ENCODE data around the gene ANKS1B. TPM values are rescaled to one million over a fixed set of nuclear protein-coding genes. Genes with fewer than 3 reads are reported as not detected.

The ANKS1B gene
- total RNA-seq, 2 experiments from 2014 or later, result not detected

DNA sequence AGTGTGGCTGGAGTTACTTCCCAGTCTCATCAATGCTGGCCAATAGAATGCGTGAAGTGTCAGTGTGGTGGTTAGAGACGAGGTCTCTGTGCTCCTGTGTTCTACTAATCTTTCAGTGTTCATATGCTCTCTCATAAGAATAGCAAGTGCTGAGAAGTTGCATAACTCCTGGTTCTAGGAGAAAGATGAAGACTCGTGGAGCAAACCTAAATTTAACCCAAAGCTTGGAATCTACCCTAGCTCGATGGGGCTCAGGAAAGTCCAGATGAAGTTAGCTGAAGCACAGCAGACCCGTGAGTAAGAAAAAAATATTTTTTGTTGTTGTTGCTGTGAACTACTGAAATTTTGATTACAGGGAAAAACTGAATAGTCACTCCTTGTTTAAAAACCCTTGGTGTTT, 927.1 kb downstream of the ANKS1B start:
- H3K9me3 Mint-ChIP-seq, result no peaks in the 10 kb centered on the region
- H3K27me3 Mint-ChIP-seq (ENCODE audit: low read depth), result no peaks in the 10 kb centered on the region
- no peak for DNase-seq
- no peak overlapping the region for H3K4me3 Mint-ChIP-seq
- H3K36me3 Mint-ChIP-seq (ENCODE audit: low read depth), result no peaks in the 10 kb centered on the region
- intact Hi-C loops (cut with micrococcal nuclease), result no loop called here
- no peak overlapping the region for H3K27ac Mint-ChIP-seq
- CTCF ChIA-PET, result no interaction called here
- no peaks in the 10 kb centered on the region for H3K4me1 Mint-ChIP-seq (ENCODE audit: low read depth)

DNA sequence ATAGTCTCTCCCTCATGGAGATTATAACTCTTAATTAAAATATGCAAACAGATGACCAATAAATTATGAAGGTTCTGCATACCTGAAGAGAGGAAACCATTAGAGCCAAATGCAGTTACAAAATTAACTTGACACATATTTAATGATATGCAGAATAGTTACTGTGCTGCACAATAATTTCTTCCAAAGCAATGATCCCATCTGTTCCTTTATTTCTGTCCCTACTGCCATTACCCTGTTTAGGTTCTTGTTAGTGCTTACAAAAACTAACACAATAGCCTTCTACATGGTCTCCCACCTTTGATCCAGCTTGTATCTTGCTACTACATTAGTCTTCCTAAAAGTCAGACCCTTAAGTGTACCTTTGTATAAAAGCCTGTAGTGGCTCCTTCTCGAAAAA, 928.5 kb downstream of the ANKS1B start:
- Mint-ChIP-seq H3K4me3 (no peak overlapping the region), H3K36me3 (ENCODE audit: low read depth) (no peaks in the 10 kb centered on the region), H3K27ac (no peak overlapping the region), H3K4me1 (ENCODE audit: low read depth) (no peaks in the 10 kb centered on the region), H3K27me3 (ENCODE audit: low read depth) (no peaks in the 10 kb centered on the region), H3K9me3 (no peaks in the 10 kb centered on the region)
- no peak for DNase-seq
- intact Hi-C loops (cut with micrococcal nuclease), result no loop called here
- CTCF ChIA-PET, result no interaction called here

DNA sequence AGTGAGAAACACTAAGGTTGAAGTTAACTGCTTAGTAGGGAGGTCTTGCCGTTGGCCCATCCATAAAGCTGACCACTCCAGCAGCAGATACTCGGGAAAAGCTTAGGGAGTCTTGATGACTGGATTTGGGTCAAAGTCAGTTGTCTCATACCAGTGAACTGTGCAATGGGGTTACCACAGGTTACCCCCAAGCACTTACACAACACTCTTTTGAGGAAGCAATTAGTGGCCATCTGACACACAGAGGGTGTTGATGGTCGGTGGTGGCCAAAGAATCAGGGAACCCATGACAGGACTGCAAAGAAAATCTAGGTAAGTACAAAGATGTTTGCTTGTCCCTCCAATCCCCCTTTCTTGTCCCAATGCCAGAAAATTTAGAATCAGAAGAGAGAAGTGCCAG, 929.4 kb downstream of the ANKS1B start:
- Mint-ChIP-seq H3K27ac (no peak overlapping the region), H3K27me3 (ENCODE audit: low read depth) (no peaks in the 10 kb centered on the region), H3K4me3 (no peak overlapping the region), H3K4me1 (ENCODE audit: low read depth) (no peaks in the 10 kb centered on the region), H3K36me3 (ENCODE audit: low read depth) (no peaks in the 10 kb centered on the region), H3K9me3 (no peaks in the 10 kb centered on the region)
- intact Hi-C loops (cut with micrococcal nuclease), result no loop called here
- no peak for DNase-seq
- CTCF ChIA-PET, result no interaction called here

DNA sequence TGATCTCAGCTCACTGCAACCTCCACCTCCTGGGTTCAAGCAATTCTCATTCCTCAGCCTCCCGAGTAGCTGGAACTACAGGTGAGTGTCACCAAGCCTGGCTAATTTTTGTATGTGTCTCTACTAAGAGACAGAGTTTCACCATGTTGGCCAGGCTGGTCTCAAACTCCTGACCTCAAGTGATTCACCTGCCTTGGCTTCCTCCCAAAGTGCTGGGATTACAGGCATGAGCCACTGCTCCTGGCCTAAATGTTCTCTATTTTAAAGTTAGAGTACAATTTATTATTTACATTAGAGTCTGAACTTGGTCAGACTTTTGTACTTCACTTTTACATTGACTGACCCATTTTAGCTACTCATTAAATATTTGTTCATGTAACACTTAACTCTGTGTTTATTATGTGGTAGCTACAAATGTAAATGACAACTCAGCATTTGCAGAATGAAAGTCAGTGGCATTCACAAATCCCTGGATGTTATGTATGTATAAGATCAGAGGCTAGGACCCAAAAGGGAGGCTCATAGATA, 930.1 kb downstream of the ANKS1B start:
- no peak overlapping the region for H3K4me3 Mint-ChIP-seq
- CTCF ChIA-PET, result interaction anchor here (1.9 kb wide), 1 partner anchor 11 kb away, joined by 7 read pairs; no protein-coding TSS in a partner anchor
- no peak for DNase-seq

DNA sequence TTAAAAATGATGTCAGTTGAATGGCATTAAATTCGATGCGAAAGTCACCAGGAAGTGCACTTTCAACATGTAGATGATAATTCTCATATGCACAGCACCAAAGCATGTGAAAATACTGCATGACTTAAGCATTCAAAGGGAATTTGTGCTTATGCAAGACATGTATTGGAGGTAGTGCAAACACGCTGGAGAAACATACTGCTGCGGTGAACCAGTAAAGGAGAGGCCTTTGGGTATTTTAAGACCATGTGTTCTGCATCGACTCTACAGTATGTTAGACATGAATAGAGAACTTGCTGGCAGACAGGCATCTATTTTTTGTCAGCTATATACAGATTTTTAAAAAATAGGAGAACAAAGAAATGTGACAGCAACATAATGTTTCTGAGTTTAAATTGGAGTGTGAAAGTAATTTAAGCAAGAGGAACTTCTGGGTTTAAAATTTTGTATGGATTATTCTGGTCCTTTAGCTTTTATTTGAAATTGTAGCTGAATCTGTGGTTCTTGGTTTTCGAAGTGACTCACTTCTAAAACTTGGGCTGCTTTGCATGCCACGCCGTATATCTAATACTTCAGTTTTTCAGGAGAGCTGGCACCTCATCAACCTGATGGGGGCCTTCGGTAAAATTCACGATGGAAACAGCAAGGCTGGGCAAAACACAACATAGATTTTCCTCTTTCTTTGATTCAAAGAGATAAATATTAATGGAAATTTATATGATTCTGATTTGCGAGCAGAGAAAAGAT, 930.9 kb downstream of the ANKS1B start:
- Mint-ChIP-seq H3K4me1 (ENCODE audit: low read depth) (no peaks in the 10 kb centered on the region), H3K27me3 (ENCODE audit: low read depth) (no peaks in the 10 kb centered on the region), H3K36me3 (ENCODE audit: low read depth) (no peaks in the 10 kb centered on the region), H3K4me3 (no peak overlapping the region), H3K9me3 (no peaks in the 10 kb centered on the region), H3K27ac (no peak overlapping the region)
- no peak for DNase-seq
- CTCF ChIA-PET, result interaction anchor here (1.9 kb wide), 1 partner anchor 10 kb away, joined by 7 read pairs; no protein-coding TSS in a partner anchor
- intact Hi-C loops (cut with micrococcal nuclease), result no loop called here

More for the DNA sequence above, 930.1 kb downstream of the ANKS1B start:
- intact Hi-C loops (cut with micrococcal nuclease), result no loop called here
- no peak overlapping the region for H3K27ac Mint-ChIP-seq
- no peaks in the 10 kb centered on the region for H3K36me3 Mint-ChIP-seq (ENCODE audit: low read depth)
- H3K27me3 Mint-ChIP-seq (ENCODE audit: low read depth), result no peaks in the 10 kb centered on the region
- no peaks in the 10 kb centered on the region for H3K9me3 Mint-ChIP-seq
- H3K4me1 Mint-ChIP-seq (ENCODE audit: low read depth), result no peaks in the 10 kb centered on the region

DNA sequence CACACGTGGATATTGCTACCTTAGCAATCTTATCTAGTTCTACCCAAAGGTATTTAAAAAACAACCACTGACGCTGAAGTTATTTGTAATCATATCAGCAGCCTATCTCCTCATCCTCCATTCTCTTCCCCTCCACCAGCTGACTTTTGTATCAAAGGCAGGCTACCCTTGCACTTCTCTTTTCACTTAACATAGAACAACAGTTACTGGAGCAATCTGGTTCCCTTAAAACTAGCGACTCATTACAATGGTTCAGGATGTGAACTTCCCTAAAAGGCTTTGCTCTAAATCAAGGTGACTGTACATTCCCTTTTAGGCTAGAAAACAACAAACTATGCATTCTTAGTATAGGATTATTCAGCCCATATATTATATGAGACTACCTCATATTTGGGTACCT, 935.0 kb downstream of the ANKS1B start:
- peaks cover 6% of the 10 kb centered on the region for H3K9me3 Mint-ChIP-seq
- DNase-seq, result no peak
- H3K4me3 Mint-ChIP-seq, result no peak overlapping the region
- H3K36me3 Mint-ChIP-seq (ENCODE audit: low read depth), result no peaks in the 10 kb centered on the region
- no peaks in the 10 kb centered on the region for H3K27me3 Mint-ChIP-seq (ENCODE audit: low read depth)
- CTCF ChIA-PET, result no interaction called here
- intact Hi-C loops (cut with micrococcal nuclease), result loop anchor here (10.0 kb wide), 1 partner anchor 1695 kb away; no protein-coding TSS in a partner anchor
- no peaks in the 10 kb centered on the region for H3K4me1 Mint-ChIP-seq (ENCODE audit: low read depth)
- H3K27ac Mint-ChIP-seq, result no peak overlapping the region

DNA sequence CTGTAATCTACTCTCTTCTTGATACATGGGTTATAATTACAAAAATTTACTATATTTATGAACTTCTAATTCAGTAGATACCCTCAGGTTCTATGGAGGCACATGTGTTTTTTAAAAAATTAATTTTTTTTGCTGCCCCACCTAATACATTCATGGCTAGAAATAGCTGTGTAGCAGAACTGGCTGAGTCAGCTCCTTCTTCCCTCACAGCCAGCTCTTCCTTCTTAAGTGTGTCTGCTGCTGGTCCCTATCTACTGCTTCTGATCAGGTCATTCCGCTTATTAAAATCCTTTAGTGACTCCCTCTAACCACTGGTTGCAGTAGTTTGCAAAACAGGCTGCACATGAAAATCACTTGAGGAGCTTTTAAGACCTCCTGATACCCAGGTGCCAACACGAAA, 939.6 kb downstream of the ANKS1B start:
- Mint-ChIP-seq H3K9me3 (peaks cover 6% of the 10 kb centered on the region), H3K4me1 (ENCODE audit: low read depth) (no peaks in the 10 kb centered on the region), H3K27ac (no peak overlapping the region), H3K36me3 (ENCODE audit: low read depth) (no peaks in the 10 kb centered on the region), H3K4me3 (no peak overlapping the region), H3K27me3 (ENCODE audit: low read depth) (peaks cover 7% of the 10 kb centered on the region)
- intact Hi-C loops (cut with micrococcal nuclease), result loop anchor here (10.0 kb wide), 1 partner anchor 1700 kb away; no protein-coding TSS in a partner anchor
- CTCF ChIA-PET, result interaction anchor here (1.6 kb wide), 1 partner anchor 575 kb away, joined by 8 read pairs; no protein-coding TSS in a partner anchor
- no peak for DNase-seq

DNA sequence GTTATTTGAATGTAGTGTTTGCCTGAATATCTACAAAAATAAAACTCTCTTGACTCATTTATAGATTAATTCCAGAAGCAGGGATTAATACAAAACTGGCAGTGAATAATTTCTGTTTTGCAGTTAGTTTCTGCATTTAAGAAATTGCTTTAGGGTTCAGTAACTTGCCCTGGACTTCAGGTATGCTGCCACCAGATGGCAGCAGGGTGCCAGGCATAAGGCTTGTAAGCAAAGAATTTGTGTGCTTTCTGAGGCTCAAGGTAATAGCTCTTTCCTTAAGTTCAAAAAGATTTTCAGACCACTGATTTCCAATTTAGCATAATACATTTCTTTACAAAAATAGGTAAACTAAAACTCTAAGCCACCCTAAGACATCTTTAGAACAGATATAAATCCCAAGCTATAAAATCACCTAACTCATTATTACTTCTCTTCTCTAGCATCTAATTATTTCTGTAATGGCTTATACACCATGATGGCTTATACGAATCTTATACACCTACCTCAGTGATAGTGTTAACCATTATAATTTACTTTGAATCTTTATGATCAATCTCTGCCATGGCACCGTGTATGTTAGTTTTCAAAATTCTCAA, 941.3 kb downstream of the ANKS1B start:
- peak; percentile 63 for DNase-seq
- peaks cover 6% of the 10 kb centered on the region for H3K9me3 Mint-ChIP-seq
- H3K4me3 Mint-ChIP-seq, result no peak overlapping the region
- no peak overlapping the region for H3K27ac Mint-ChIP-seq
- intact Hi-C loops (cut with micrococcal nuclease), result loop anchor here (1.0 to 10.0 kb wide), 4 partner anchors 577 to 1701 kb away; no protein-coding TSS in a partner anchor
- no peaks in the 10 kb centered on the region for H3K4me1 Mint-ChIP-seq (ENCODE audit: low read depth)
- CTCF ChIA-PET, result interaction anchor here (0.6 to 1.6 kb wide), 10 partner anchors 10 to 1111 kb away, joined by 3 to 7 read pairs (median 4); no protein-coding TSS in a partner anchor
- no peaks in the 10 kb centered on the region for H3K36me3 Mint-ChIP-seq (ENCODE audit: low read depth)
- peaks cover 9% of the 10 kb centered on the region for H3K27me3 Mint-ChIP-seq (ENCODE audit: low read depth)

DNA sequence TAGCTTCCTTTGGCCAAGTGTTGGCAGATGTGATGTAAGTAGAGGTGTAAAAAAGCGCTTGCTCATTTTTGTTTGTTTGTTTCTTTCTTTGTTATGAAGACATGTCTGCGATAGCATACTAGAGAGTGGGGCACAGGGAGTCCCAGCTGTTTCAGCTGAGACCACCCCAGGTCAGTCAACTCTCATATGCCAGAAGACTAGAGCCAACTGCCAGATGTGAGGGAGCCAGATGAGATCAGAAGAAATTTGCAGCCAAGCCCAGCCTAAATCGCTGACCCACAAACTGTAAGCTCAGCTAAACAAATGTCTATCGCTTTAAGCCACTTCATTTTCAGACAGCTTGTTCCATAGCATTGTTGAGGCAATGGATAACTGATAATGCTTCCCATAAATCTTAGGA, 942.5 kb downstream of the ANKS1B start:
- CTCF ChIA-PET, result interaction anchor here (1.2 kb wide), 1 partner anchor 159 kb away, joined by 3 read pairs; no protein-coding TSS in a partner anchor
- intact Hi-C loops (cut with micrococcal nuclease), result loop anchor here (10.0 kb wide), 1 partner anchor 1703 kb away; no protein-coding TSS in a partner anchor
- Mint-ChIP-seq H3K36me3 (ENCODE audit: low read depth) (no peaks in the 10 kb centered on the region), H3K27me3 (ENCODE audit: low read depth) (peaks cover 9% of the 10 kb centered on the region), H3K4me1 (ENCODE audit: low read depth) (no peaks in the 10 kb centered on the region), H3K4me3 (no peak overlapping the region), H3K9me3 (peaks cover 2% of the 10 kb centered on the region), H3K27ac (no peak overlapping the region)
- DNase-seq, result no peak

DNA sequence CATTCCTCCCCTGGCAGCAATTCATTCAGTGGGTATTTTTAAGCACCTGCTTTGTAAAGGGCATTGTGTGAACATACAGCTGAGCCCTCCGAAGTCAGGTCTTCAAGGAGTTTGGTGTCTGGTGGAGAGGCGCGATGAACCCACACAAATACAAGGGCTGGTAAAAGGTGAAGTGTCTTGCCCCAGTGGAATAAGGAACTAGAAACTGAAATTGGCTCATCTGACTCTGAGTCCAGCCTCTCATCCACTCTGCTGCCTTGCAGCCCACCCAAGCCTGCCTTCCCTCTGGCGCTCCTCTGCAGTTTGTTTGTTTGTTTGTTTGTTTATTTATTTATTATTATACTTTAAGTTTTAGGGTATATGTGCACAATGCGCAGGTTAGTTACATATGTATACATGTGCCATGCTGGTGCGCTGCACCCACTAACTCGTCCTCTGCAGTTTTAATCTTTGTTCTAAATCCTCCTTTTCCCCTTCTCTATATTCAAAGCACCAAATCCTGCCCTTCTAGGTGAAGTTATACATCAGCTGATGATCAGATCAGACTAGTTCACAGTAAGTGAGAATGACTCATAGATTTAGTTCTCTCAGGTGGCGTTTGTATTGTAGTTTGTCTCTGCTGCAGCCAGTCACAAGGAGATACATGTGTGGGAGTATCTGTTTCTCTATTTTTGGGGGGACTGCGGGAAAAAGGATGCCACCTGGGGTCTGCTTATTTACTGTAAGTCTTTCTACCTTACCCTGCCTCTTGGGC, 945.2 kb downstream of the ANKS1B start:
- CTCF ChIA-PET, result no interaction called here
- intact Hi-C loops (cut with micrococcal nuclease), result loop anchor here (10.0 kb wide), 1 partner anchor 1705 kb away; no protein-coding TSS in a partner anchor
- no peak overlapping the region for H3K4me3 Mint-ChIP-seq
- no peak for DNase-seq
- no peaks in the 10 kb centered on the region for H3K36me3 Mint-ChIP-seq (ENCODE audit: low read depth)
- H3K9me3 Mint-ChIP-seq, result no peaks in the 10 kb centered on the region
- H3K27me3 Mint-ChIP-seq (ENCODE audit: low read depth), result peaks cover 8% of the 10 kb centered on the region
- H3K27ac Mint-ChIP-seq, result no peak overlapping the region
- no peaks in the 10 kb centered on the region for H3K4me1 Mint-ChIP-seq (ENCODE audit: low read depth)

DNA sequence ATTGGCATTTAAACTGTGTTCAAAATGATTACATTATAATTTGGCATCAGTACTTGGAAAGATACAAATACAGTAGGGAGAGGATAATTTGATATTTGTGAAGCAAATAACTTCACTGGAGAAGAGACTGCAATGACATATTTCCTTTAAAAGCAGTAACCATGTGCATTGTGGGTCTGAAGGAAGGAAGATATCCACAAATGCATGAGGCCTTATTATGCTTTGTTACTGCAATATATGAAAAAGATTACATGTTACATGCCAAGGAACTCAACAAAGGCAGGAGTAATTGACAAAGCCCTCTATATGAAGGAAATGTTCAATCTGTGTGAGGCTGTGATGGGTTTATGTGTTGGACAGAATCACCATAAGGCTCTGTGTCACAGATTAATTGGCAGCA, 948.2 kb downstream of the ANKS1B start:
- CTCF ChIA-PET, result no interaction called here
- H3K36me3 Mint-ChIP-seq (ENCODE audit: low read depth), result no peaks in the 10 kb centered on the region
- no peak for DNase-seq

DNA sequence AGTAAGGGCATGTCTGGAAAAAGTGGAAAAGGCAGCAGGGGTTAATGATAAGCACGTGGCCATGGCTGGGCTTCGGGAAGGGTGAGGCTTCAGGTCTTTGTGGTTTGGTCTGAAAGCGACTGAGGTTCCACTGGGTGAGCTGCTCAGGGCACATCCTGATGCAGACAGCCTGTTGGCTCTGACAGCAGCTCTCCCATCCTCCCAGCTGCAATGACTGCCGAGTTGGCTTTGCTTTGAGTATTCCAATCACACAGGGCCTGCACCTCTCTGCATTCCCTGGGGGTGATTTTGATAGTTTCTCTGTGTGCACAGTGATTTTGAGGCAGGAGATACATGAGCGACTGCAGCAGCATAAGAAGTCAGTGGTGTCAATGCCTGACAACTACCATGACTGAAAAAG, 948.9 kb downstream of the ANKS1B start:
- Mint-ChIP-seq H3K9me3 (peaks cover 1% of the 10 kb centered on the region), H3K4me1 (ENCODE audit: low read depth) (no peaks in the 10 kb centered on the region), H3K4me3 (no peak overlapping the region), H3K27ac (no peak overlapping the region), H3K36me3 (ENCODE audit: low read depth) (no peaks in the 10 kb centered on the region), H3K27me3 (ENCODE audit: low read depth) (peaks cover 2% of the 10 kb centered on the region)
- no peak for DNase-seq
- CTCF ChIA-PET, result no interaction called here
- intact Hi-C loops (cut with micrococcal nuclease), result no loop called here

More for the DNA sequence above, 948.2 kb downstream of the ANKS1B start:
- Mint-ChIP-seq H3K27me3 (ENCODE audit: low read depth) (peaks cover 2% of the 10 kb centered on the region), H3K4me1 (ENCODE audit: low read depth) (no peaks in the 10 kb centered on the region), H3K4me3 (no peak overlapping the region), H3K9me3 (peaks cover 1% of the 10 kb centered on the region), H3K27ac (no peak overlapping the region)
- intact Hi-C loops (cut with micrococcal nuclease), result no loop called here

Data from activated naive CD4-positive, alpha-beta T cell treated with anti-CD3 and anti-CD28 coated beads for 36 hours (primary cell).